Urothelium cell line (cell line): Measurements from ENCODE around the gene DDX1.
"Not testable (repeated sequence)": the region's sequence is repeated elsewhere in the genome, so short reads cannot be mapped to it uniquely, and the experiment has no call there.

Experiments
- DNase-seq: peaks from one replicate; pipeline ENCODE4 v3.0.0; 2011; ENCODE audit warnings: low spot score, mixed read lengths
- FAIRE-seq: peaks from 2 replicates; lab custom pipeline; 2011; peaks lifted over from hg19 to GRCh38; lab: Jason Lieb, UNC

The DDX1 gene

GRCh38 chr2:15591692-15592463, at the start of gene DDX1:
Gene DDX1 (plus strand): TSS chr2:15591868. CDS start chr2:15591934, 66 bp downstream.
- no peak for FAIRE-seq
- peak; percentile 88 for DNase-seq

- FAIRE-seq, DNase-seq: not testable (repeated sequence)
Observed at GRCh38 chr2:15542269-15542668, 49.4 kb upstream of the DDX1 start.

GRCh38 chr2:15543053-15543452, 48.6 kb upstream of the DDX1 start:
- DNase-seq = no peak
- FAIRE-seq = no peak

- FAIRE-seq (no peak), DNase-seq (no peak)
Observed at GRCh38 chr2:15543541-15543940, 48.1 kb upstream of the DDX1 start.

- no peak for FAIRE-seq
Observed at GRCh38 chr2:15544227-15544626, 47.4 kb upstream of the DDX1 start.

GRCh38 chr2:15546297-15547098, 45.2 kb upstream of the DDX1 start:
- DNase-seq = no peak
- no peak for FAIRE-seq

More at GRCh38 chr2:15544227-15544626, 47.4 kb upstream of the DDX1 start:
- DNase-seq = no peak

- FAIRE-seq (no peak), DNase-seq (no peak)
Observed at GRCh38 chr2:15547115-15547876, 44.4 kb upstream of the DDX1 start.

GRCh38 chr2:15548974-15549373, 42.7 kb upstream of the DDX1 start:
- DNase-seq (no peak), FAIRE-seq (no peak)

GRCh38 chr2:15553519-15553918, 38.1 kb upstream of the DDX1 start:
- FAIRE-seq (no peak), DNase-seq (no peak)

- no peak for DNase-seq
- no peak for FAIRE-seq
Observed at GRCh38 chr2:15553951-15554350, 37.7 kb upstream of the DDX1 start.

GRCh38 chr2:15554525-15555218, 37.0 kb upstream of the DDX1 start:
- DNase-seq (no peak), FAIRE-seq (no peak)

GRCh38 chr2:15555760-15556193, 35.9 kb upstream of the DDX1 start:
- no peak for FAIRE-seq
- DNase-seq = no peak

- no peak for FAIRE-seq
- DNase-seq = no peak
Observed at GRCh38 chr2:15556311-15556930, 35.2 kb upstream of the DDX1 start.

- FAIRE-seq = peak; percentile 30
Observed at GRCh38 chr2:15557887-15558311, 33.8 kb upstream of the DDX1 start.

GRCh38 chr2:15559379-15560139, 32.1 kb upstream of the DDX1 start:
- no peak for DNase-seq
- FAIRE-seq = no peak

More at GRCh38 chr2:15557887-15558311, 33.8 kb upstream of the DDX1 start:
- DNase-seq = no peak

GRCh38 chr2:15560140-15560987, 31.3 kb upstream of the DDX1 start:
- FAIRE-seq = no peak
- DNase-seq = peak; percentile 46

- FAIRE-seq (peak; percentile 13), DNase-seq (peak; percentile 90)
Observed at GRCh38 chr2:15560988-15561573, 30.6 kb upstream of the DDX1 start, which contains the start of gene NBAS. Gene NBAS (minus strand): TSS chr2:15561334. CDS start chr2:15561304, 30 bp downstream.
